Measurements from ENCODE around the gene LHX5.

DNA sequence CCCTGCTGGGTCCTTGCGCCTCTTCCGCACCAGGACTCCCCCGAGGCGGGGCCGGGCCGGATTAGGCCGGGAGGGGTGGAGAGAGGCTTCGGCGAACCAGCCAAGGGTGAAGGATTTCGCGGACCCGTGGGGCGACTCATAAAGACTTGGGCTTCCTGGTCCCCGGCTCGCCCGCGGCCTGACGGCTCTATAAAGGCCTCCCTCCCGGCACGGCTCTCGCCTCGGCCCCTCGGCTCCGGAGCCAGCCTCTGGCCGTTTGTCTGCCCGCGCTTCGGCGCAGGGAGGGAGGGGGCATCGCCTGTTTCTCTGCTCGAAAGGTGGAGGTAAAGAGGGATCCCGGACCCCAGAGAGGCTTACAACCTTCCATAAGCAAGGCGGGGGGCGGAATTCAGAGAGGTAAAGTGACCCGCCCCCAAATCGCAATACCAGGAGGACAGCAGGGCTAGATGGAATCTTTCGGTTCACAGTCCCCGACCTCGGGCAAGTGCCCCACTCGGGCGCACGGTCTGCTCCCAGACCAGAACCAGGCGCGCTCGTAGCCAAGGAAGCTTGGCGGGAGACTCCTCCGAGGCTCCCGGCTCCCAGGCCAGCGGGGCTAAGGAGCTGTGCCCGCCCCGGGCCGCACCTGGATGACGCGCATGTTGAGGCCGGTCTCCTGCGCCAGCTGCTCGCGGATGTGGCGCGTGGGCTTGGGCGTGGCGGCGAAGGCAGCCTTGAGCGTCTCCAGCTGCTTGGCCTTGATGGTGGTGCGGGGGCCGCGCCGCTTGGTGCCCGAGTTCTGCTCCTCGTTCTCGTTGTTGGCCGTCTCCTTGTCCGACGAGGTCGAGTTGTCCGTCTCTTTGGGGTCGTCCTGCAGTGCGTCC is 3.9 kb downstream of the LHX5 start:
- TF ChIP-seq CTCF (IDR thresholded peaks at IDR 0.05; ENCODE audit: low read depth, low read length, missing input control) (no peak), EGR1 (IDR thresholded peaks at IDR 0.05; ENCODE audit: low read depth in 2 of 2) (no peak), YY1 (IDR thresholded peaks at IDR 0.05) (no peak)
- TF ChIP-seq, protein P1, sequence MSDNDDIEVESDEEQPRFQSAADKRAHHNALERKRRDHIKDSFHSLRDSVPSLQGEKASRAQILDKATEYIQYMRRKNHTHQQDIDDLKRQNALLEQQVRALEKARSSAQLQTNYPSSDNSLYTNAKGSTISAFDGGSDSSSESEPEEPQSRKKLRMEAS (IDR thresholded peaks at IDR 0.05), result no peak
